ENCODE measurements around the gene RAB9B.

GRCh38 chrX:103846386-103846785, 14.3 kb upstream of the RAB9B start:
- TF ChIP-seq CTCF (IDR thresholded peaks at IDR 0.05) (no peak), POLR2A (IDR thresholded peaks at IDR 0.05) (no peak), POLR2AphosphoS5 (IDR thresholded peaks at IDR 0.05) (no peak)
